GM19455 (cell line): ENCODE measurements around the gene PRKN.

Experiments used
- ATAC-seq: cut with Tn5 transposase; IDR thresholded peaks from one replicate; pipeline ENCODE4 v1.9.1; 2021; ENCODE audit not compliant: unreplicated experiment

PRKN gene

DNA sequence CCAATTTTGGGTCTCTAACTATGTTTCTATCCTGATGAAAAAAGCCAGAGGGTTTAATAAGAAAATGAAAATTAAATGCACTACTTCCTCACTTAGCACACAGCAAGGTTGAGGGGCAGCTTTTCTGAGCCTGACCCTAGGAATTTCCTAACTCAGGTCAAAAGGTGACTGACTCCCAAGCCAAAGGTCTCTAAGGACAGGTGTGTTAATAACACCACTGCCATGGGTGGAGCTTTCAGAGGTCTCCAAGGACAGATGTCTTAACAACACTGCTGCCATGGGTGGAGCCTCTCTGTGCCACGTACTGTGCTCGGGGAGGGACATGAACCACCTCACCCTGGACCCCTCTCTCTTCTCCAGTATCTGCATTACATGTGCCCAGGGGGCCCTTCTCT is 339.2 kb downstream of the PRKN start:
- ATAC-seq: no peak

DNA sequence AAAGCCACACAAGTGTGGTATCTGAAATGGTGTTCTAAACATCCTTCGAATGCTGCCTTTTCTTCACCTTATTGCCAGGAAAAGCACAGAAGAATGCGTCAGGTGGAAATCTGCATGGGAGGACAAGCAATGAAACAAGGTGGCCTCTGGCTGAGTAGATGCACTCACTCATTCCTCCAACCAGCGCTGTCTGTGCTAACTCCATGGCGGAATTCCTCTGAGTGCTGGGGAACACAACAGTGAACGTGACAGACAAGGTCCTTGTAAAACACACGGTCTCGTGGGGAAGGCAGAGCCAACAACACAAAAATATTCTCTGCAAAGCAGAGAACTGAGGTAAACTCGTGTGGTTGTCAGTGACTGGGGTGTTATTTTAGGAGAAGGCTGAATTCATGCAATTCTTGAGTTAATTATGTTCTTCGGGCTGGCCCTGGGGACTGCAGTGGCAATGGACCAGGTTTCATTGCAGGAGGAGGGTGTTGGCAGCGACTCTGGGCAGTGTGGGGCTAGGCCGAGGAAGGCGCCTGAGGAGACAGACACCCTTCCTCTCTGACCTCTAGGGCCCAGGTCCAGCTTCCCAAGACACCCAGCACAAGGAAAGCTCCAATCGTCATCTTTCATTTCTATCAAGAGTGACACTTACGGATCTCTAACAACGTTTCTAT is 339.7 kb downstream of the PRKN start:
- ATAC-seq: no peak

DNA sequence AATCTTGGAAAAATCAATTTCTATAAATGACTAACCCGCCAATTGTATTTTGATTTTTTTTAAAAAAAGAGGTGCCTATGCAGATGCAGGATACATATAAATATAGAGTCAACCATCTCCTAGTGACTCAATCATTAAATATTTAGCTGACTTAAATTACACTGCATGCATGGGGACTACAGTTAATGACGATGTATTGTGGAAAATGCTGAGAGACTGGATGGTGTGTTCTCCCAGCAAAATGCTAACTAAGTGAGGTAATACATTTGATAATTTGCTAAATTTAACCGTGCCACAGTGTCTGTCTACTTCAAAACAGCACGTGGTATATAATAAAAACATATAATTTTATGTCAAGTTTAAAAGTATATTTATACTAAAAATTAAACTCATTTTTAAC is 341.6 kb downstream of the PRKN start:
- no peak for ATAC-seq

GRCh38 chr6:162379757-162380409 is 347.7 kb downstream of the PRKN start:
- no peak for ATAC-seq

DNA sequence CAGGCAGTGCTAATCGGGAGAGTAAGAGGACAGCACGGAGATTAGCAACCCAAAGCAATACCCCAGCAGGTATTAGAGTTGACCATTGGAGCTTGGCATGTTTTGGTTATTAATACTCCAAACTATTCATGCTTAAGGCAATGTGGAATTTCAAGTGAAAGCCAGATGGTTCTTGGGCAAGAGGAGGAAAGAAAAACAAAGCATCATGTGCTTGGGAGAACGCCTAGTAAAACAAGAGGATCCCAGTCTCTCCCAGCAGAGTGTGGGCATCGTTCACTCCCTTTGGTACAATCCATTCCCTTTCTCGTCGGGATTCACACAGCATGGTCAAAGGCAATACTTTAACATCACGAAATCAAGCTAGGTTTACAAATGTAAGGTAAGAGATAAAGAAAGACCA is 349.8 kb downstream of the PRKN start:
- ATAC-seq: no peak

DNA sequence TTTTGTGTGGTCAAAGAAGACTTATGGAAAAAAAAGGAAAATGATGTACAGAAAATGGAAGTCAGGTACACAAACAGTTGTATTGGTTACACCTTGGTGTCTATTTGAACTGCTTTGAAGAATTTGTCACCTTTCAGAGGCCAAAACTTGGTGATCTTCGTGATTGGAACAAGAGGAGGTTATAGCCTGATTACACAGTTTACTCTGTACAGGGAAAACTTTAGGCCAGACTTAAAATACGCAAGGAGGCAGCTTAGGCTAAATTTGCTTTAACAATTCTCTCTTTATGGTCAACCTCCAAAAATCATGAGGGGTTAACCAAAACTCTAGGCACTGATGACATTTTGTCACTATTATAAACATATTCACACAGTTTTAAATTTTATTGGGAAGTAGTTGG is 353.7 kb downstream of the PRKN start:
- no peak for ATAC-seq

- no peak for ATAC-seq
Measured at GRCh38 chr6:162373192-162373591, 354.4 kb downstream of the PRKN start.

DNA sequence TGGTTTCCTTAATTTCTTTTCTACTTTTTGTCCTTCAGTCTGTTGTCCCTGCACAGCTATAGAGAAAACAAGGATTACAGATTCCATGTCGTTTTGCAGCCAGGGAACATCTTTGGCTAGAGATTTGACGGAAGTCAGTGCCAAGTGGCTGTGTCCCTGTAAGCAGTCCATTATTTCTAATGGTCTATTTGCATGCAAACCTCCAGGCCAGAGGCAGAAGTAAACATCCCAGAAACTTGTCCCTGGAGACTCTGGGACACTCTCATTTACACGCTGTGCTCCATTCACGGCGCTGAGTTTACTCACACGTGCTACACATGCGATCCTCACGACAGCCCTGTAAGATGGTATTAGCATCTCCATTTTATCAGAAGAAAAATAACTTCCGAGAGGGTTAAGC is 355.5 kb downstream of the PRKN start:
- no peak for ATAC-seq

- ATAC-seq: no peak
Measured at GRCh38 chr6:162371121-162371520, 356.4 kb downstream of the PRKN start.

DNA sequence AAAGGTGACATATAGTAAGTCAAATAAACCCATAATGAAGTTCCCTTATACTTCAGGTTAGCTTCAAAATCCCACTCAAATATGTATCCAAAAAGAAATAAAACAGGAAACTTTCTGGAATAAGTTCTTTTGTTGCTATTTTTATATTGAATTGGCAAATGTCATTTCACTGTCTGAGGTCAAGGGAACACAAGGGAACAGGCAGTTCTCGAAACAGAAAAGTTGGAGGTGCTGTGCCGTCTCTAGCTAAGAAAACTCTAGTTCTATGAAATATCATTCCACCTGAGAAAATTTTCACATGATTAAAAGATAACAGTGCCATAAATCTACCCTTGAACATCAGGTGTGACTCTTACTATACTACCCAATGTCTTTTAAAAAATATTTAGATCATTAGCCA is 358.5 kb downstream of the PRKN start:
- ATAC-seq: no peak

DNA sequence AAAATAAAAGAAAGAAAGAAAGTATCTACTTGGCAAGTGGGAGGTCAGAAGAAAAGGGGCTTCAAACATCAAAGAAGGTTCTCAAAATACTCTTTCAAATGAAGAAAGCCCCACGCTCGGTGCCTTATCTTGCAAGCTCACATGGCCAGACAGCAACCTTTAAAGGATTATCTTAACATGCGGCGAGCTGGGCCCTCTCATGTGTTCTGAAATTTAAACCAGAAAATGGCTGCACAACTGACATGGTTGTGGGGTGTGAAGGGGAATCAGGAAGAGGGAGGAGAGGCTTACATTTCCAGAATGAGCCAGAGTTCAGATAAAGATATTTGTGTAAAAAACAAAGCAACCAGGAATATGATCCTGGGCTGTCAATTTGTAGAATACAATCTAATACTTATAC is 363.1 kb downstream of the PRKN start:
- no peak for ATAC-seq

DNA sequence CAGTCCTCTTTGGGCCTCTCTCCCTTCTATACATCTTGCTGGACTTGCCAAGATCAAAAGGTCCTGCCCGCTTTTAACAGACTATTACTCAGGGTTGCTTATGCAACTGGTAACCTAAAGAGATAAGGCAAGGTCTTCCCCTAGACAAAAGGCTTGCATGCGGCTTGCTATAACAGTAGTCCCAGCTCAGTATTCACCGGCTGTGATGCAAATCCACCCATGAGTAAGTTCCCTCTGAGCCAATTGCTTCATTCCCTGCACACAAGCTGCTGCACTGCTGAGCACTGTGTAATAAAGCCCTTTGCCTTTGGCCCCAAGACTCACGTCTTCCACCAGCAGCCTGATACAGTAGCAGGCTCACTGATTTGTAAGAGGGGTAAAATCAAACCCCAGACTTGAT is 363.8 kb downstream of the PRKN start:
- no peak for ATAC-seq

GRCh38 chr6:162360901-162361567 is 366.5 kb downstream of the PRKN start:
- ATAC-seq: no peak

GRCh38 chr6:162358625-162359024 is 368.9 kb downstream of the PRKN start:
- no peak for ATAC-seq

GRCh38 chr6:162345051-162345511 is 382.5 kb downstream of the PRKN start:
- ATAC-seq: no peak

- no peak for ATAC-seq
Measured at GRCh38 chr6:162344646-162345010, 382.9 kb downstream of the PRKN start.

GRCh38 chr6:162343936-162344645 is 383.5 kb downstream of the PRKN start:
- no peak for ATAC-seq

GRCh38 chr6:162343198-162343935 is 384.2 kb downstream of the PRKN start:
- no peak for ATAC-seq

DNA sequence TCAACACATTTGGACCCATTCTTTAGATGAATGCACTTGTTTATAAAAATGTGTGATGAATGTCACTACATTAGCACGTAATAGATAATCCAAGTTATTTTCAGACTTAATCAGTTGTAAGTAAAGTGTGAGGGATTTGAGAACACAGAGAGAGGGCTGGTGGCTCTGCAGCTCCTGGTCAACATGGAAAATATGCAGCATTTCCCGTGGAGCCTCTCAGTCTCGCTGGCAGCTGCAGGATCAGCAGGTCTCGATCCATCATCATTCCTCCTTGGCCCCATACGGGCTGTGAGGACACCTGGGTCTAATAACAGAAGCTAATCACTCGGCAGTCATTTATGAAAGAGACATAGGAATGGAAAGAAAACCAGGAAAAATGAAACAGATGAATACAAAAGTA is 390.2 kb downstream of the PRKN start:
- ATAC-seq: no peak

DNA sequence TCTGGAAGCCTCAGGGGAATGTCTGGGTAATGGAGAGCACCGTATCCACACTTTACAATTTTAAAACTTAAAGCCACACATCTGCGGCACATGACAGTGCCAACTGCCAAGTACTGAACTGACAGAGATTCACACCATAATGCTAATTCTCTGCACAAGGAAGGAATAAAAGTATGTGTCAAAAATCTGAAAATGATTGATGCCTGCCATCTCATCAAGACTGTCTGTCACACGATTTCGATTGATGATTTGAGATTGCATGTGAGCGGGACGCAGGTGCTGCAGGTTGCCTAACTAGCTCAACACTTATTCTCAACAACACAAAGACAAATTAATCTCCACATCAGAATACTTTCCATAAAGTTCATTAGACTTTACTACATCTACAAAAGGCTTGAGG is 391.2 kb downstream of the PRKN start:
- ATAC-seq: no peak

GRCh38 chr6:162332365-162332764 is 395.2 kb downstream of the PRKN start:
- ATAC-seq: no peak
